GM18508 (cell line): ENCODE data around the gene FAF1.
A peak's percentile ranks its signal among the peaks of the same experiment; 100 is the strongest.
"Not testable (repeated sequence)": the region's sequence is repeated elsewhere in the genome, so short reads cannot be mapped to it uniquely, and the experiment has no call there.

ENCODE experiments used
- ATAC-seq: cut with Tn5 transposase; IDR thresholded peaks from one replicate; pipeline ENCODE4 v1.9.1; 2021; ENCODE audit warnings: moderate number of reproducible peaks; ENCODE audit not compliant: insufficient read depth, unreplicated experiment

The FAF1 gene

GRCh38 chr1:50808296-50808695 is 151.8 kb downstream of the FAF1 start:
- ATAC-seq: no peak

DNA sequence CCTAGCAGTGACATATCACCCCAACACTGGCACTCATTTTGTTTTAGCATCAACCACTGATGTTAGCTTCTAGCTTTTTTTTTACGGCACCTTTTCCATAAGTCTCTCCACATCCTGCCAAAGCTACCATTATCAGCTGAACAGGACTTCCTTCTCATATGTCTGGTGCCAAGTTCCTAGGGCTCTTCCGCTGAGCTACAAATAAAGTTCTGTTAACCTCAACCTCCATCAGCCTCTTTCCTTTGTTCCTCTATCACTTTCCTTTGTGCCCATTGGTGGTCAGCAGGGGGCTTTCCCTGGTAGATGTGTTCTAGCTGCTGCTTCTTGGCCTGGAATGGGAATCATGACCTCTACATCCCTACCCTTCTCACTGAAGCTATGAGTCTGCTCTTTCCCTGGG is 163.8 kb downstream of the FAF1 start:
- ATAC-seq: no peak

GRCh38 chr1:50793521-50793920 is 166.5 kb downstream of the FAF1 start:
- ATAC-seq: no peak

DNA sequence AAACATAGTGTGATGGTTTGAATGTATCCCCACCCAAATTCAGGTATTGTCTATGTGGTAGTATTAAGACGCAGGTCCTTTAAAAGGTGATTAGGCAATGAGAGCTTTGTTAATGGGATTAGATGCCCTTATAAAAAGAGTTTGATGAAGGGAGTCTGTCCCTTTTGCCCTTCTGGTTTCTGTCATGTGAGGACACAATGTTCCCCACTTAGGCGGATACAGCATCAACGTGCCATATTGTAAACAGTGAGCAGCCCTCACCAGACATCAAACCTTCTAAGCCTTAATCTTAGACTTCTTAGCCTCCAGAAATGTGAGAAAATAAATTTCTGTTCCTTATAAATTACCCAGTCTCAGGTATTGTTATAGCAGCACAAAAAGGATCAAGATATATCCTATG is 172.8 kb downstream of the FAF1 start:
- no peak for ATAC-seq

GRCh38 chr1:50783286-50783685 is 176.8 kb downstream of the FAF1 start:
- no peak for ATAC-seq

- ATAC-seq: no peak
Observed at GRCh38 chr1:50780797-50781196, 179.3 kb downstream of the FAF1 start.

- no peak for ATAC-seq
Observed at GRCh38 chr1:50779801-50780200, 180.3 kb downstream of the FAF1 start.

GRCh38 chr1:50775740-50776139 is 184.3 kb downstream of the FAF1 start:
- ATAC-seq: no peak

GRCh38 chr1:50774759-50775351 is 185.2 kb downstream of the FAF1 start:
- ATAC-seq: no peak

GRCh38 chr1:50766688-50767087 is 193.4 kb downstream of the FAF1 start:
- no peak for ATAC-seq

GRCh38 chr1:50756543-50756942 is 203.5 kb downstream of the FAF1 start:
- not testable (repeated sequence) for ATAC-seq

DNA sequence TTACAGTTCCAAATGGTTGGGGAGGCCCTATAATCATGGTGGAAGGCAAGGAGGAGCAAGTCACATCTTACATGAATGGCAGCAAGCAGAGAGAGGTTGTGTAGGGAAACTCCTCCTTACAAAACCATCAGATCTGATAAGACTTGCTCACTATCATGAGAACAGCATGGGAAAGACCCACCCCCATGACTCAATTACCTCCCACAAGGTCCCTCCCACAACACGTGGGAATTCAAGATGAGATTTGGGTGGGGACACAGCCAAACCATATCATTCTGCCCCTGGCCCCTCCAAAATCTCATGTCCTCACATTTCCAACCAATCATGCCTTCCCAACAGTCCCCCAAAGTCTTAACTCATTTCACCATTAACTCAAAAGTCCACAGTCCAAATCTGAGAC is 205.3 kb downstream of the FAF1 start:
- not testable (repeated sequence) for ATAC-seq

DNA sequence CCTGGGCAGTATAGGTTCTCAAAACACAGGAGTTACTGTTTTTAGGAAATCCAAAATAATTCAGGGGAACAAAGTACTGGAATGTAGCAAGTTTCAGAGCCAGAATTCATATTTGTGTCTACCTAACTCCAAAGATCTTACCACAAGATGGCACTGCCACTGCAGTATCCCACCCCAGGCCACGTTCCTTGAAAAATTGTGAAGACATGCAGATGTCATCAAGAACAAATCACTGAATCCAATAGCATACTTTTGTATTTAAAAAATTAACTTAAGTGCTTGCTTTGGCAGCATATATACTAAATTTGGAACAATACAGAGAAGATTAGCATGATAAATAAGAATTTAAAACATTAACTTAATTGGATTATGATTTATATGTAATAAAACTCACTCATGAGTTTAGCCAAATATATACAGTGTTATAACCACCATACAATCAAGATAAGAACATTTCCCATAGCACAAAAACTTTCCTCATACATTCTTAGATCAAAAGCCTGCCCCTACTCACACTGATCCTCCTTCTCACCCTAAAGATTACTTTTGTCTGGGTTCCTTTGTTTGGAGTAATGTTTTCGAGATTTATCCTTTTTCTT is 209.9 kb downstream of the FAF1 start:
- ATAC-seq: no peak

- ATAC-seq: no peak
Observed at GRCh38 chr1:50747394-50747793, 212.7 kb downstream of the FAF1 start.

GRCh38 chr1:50742523-50742922 is 217.5 kb downstream of the FAF1 start:
- no peak for ATAC-seq

- ATAC-seq: no peak
Observed at GRCh38 chr1:50739125-50739524, 220.9 kb downstream of the FAF1 start.

- no peak for ATAC-seq
Observed at GRCh38 chr1:50735443-50735842, 224.6 kb downstream of the FAF1 start.

DNA sequence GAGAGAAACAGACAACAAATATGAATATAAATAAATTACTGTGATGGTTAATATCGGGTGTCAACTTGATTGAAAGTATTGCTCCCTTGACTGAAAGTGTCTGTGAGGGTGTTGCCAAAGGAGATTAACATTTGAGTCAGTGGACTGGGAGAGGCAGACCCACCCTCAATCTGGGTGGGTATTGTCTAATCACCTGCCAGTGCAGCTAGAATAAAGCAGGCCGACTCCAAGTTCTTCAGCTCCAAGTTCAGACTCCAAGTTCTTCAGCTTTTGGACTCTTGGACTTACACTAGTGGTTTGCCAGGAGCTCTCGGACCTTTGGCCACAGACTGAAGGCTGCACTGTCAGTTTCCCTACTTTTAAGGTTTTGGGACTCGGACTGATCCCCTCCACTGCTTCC is 232.5 kb downstream of the FAF1 start:
- ATAC-seq: not testable (repeated sequence)

- peak; percentile 69 for ATAC-seq
Observed at GRCh38 chr1:50724626-50725286, 235.3 kb downstream of the FAF1 start.

DNA sequence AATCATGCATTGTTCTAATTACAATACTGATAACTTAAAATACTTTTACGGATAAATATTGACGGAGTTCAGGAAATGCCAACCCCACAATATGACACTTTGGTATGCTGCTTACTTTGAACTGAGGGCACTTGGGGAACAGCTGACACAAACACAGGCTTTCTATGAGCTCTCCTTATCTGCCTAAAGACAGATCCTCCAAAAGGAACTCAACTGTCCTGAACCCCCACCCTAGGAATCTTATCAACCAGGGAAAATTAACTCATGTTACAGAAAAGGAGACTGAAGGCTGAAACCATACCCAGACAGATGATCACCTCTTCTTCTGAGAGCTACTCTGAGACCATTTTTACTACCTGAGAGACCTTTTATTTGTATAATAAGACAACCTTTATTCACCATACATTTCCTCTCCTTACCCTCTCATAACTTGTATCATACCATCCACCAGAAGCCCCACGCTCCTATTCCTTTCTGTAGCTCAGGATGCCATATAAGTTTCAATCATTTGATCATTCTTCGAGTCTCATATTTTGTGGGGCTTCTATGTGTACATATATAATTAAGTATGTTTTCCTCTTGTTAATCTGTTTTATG is 239.5 kb downstream of the FAF1 start:
- no peak for ATAC-seq

- no peak for ATAC-seq
Observed at GRCh38 chr1:50719126-50719525, 240.9 kb downstream of the FAF1 start.

DNA sequence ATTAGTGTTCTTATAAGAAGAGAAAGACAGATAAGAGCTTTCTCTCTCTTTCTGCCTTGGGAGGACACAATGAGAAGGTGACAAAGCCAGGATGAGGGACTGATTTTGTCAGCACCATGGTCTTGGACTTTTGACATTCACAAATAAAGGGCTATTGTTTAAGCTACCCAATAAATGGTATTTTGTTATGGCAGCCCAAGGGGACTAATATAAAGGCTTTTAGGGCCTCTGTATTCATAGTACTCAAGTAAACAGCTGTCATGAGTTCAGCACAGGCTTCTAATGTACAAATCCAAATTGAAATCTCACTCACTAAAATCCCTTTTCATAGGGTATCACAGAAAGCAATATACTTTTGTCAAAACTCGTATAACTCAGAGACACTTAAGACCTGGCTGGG is 242.7 kb downstream of the FAF1 start:
- no peak for ATAC-seq
